ENCODE data around the gene C18orf63.

The C18orf63 gene

DNA sequence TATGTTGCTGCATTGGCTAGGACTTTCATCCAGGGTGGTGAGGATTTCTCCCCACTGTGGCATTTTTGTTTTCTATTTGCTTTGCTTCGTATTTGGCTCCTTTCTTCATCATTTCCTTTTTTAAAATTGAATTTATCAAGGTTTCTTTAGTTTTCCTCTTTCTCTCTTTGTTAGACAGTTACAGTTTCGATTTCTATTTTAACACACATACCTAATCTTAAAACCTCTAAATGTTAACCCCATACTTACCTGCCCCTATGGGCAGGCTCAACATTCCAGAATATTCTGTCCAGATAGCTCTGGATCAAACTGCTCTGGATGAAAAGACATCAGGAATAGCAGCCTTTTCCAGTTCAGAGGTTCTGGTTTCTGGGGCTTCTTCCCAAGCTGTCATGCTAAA is 92.2 kb downstream of the C18orf63 start:
- H2AFZ ChIP-seq (ENCODE audit: low read length) = no peak overlapping the region
- H3K9ac ChIP-seq (ENCODE audit: low read depth, low read length, poor library complexity, severe bottlenecking) = no peak overlapping the region
- H3K36me3 ChIP-seq (ENCODE audit: insufficient read depth, low read length) = no peaks in the 10 kb centered on the region
- H3K9me3 ChIP-seq (ENCODE audit: insufficient read depth, low read depth, low read length) = no peaks in the 10 kb centered on the region
- no peaks in the 10 kb centered on the region for H3K27me3 ChIP-seq (ENCODE audit: insufficient read depth, low read length, poor library complexity, severe bottlenecking)
- no peak overlapping the region for H3K4me3 ChIP-seq (ENCODE audit: low read length, poor library complexity, severe bottlenecking)
- no peaks in the 10 kb centered on the region for H4K20me1 ChIP-seq (ENCODE audit: insufficient read depth, low read length, poor library complexity, severe bottlenecking)
- H3F3A ChIP-seq (ENCODE audit: low read depth) = no peaks in the 10 kb centered on the region
- TF ChIP-seq, protein P1, sequence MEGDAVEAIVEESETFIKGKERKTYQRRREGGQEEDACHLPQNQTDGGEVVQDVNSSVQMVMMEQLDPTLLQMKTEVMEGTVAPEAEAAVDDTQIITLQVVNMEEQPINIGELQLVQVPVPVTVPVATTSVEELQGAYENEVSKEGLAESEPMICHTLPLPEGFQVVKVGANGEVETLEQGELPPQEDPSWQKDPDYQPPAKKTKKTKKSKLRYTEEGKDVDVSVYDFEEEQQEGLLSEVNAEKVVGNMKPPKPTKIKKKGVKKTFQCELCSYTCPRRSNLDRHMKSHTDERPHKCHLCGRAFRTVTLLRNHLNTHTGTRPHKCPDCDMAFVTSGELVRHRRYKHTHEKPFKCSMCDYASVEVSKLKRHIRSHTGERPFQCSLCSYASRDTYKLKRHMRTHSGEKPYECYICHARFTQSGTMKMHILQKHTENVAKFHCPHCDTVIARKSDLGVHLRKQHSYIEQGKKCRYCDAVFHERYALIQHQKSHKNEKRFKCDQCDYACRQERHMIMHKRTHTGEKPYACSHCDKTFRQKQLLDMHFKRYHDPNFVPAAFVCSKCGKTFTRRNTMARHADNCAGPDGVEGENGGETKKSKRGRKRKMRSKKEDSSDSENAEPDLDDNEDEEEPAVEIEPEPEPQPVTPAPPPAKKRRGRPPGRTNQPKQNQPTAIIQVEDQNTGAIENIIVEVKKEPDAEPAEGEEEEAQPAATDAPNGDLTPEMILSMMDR (conservative IDR thresholded peaks at IDR 0.05; ENCODE audit: low read length) = no peak
- no peak for TF ChIP-seq EZH2phosphoT487 (IDR thresholded peaks at IDR 0.05; ENCODE audit: borderline replicate concordance)
- H3K4me1 ChIP-seq (ENCODE audit: insufficient read depth, low read length, poor library complexity, severe bottlenecking) = no peaks in the 10 kb centered on the region
- H3K4me2 ChIP-seq (ENCODE audit: low read depth, low read length, poor library complexity, severe bottlenecking) = no peak overlapping the region
- no peaks in the 10 kb centered on the region for H3K79me2 ChIP-seq (ENCODE audit: insufficient read depth, low read length)
- no peaks in the 10 kb centered on the region for H3K9me2 ChIP-seq (replicated peaks; ENCODE audit: low read depth, low read length)
